HG02981 (cell line): ENCODE results near the gene PNO1.
A peak's percentile ranks its signal among the peaks of the same experiment; 100 is the strongest.
"Not testable (repeated sequence)": the region's sequence is repeated elsewhere in the genome, so short reads cannot be mapped to it uniquely, and the experiment has no call there.

ENCODE experiments used
- ATAC-seq: cut with Tn5 transposase; IDR thresholded peaks from one replicate; pipeline ENCODE4 v1.9.1; 2021; ENCODE audit warnings: mild to moderate bottlenecking, moderate library complexity; ENCODE audit not compliant: unreplicated experiment

Gene PNO1

GRCh38 chr2:68156419-68156818 is 1.3 kb upstream of the PNO1 start:
- ATAC-seq, result no peak

- peak; percentile 30 for ATAC-seq
Observed at GRCh38 chr2:68157002-68157401, 686 bp upstream of the PNO1 start.

DNA sequence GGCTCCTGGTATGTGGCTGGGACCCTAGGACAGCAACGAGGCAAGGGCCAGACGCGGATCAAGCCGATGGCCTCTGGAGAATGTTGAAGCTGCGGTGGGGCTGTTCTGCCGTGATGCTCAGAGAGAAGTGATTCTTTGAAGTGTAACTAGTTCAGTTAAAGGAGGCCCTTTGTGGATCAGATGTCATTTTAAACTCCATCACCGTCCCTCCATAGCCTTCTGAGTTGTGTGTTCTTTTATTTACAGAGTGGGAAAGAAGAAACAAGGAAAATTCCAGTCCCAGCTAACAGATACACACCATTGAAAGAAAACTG is 403 bp downstream of the PNO1 start:
- no peak for ATAC-seq

- no peak for ATAC-seq
Observed at GRCh38 chr2:68163641-68164040, 6.0 kb downstream of the PNO1 start.

DNA sequence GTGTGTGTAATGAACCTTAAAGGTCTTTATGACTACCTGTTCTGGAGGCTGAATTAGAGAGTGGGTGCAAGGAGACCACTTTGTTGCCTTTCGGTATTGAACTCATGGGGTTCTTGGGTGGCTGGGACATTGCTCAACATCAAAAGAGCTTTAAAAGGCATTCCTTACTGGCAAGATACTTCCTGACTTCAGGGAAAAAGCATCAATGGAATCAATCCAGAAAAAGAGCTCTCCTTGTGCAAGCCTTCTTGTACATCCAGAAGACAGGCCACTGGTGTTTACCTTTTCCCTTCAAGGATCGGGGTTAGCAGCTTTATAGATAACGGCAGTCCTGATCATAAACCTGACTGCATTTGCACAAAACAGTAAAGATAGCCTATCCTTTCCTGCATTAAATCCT is 9.5 kb downstream of the PNO1 start:
- ATAC-seq, result no peak

- ATAC-seq, result peak; percentile 70
Observed at GRCh38 chr2:68169308-68169707, 11.6 kb downstream of the PNO1 start.

DNA sequence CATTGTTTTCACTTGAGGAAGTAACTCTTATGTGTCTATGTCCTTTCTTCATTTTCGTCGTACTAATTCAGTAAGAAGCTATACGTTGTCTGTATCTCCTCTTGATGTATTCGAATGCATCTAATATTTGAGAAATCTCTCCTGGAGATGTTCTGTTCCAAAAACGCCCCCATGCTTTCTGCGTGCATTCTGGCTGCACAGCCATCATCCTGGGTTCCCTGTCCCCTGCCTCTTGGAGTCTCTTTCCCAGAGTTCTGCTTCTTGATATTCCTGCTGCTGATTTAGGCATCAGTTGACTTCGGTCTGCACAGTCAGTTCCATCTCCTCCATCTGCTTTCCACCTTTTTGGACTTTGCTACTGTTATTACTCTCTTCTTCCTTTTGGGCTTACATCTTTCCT is 13.5 kb downstream of the PNO1 start:
- no peak for ATAC-seq

DNA sequence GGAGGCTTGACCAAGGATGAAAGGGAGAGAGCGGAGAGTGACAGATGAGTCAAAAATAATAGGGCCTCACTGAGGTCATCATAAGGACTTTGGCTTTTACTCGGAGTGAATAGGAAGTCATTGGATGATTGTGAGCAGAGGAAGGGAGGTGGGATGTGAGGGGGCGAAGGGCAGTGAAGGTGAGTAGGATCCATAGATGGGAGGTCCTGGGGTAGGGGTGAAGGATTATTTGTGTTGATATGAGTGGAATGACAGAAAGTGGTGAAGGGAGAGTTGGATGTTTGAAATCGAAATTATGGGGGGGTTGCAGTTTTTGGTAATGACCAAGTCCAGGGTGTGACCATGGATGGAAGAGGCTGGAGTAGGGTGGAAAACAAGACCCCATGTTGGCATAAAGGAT is 14.0 kb downstream of the PNO1 start:
- ATAC-seq, result no peak

GRCh38 chr2:68172521-68172920 is 14.8 kb downstream of the PNO1 start:
- ATAC-seq, result no peak

- ATAC-seq, result no peak
Observed at GRCh38 chr2:68172990-68173700, 15.5 kb downstream of the PNO1 start.

DNA sequence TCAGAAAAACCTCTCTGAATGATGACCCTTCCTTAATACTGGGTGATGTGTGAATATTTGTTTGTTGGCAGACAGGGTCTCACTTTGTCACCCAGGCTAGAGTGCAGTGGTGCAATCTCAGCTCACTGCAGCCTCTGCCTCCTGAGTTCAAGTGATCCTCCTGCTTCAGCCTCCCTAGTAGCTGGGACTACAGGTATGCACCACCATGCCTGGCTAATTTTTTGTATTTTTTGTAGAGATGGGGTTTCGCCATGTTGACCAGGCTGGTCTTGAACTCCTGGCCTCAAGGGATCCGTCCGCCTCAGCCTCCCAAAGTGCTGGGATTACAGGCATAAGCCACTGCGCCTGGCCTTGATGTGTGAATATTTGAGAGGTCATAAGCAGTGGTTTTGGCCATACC is 17.5 kb downstream of the PNO1 start:
- ATAC-seq, result not testable (repeated sequence)

DNA sequence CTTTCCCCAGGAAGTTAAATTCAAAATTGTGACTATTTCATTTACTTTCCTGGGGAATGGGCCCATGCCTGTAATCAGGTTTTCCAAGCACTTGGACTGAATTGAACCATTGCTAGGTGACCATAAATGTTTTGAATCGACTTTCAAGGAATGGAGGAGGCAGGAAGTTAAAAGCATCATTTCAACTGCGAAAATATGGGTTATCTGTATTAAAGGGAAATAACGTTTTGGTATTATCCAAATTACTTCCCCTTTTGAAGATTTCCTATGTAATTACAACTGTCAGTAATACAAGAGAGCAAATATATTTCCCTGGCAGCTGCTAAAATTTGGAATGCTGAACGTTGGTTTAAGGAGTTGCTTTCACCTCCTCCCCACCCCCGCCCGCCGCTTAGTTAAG is 19.0 kb downstream of the PNO1 start:
- ATAC-seq, result no peak

- no peak for ATAC-seq
Observed at GRCh38 chr2:68177541-68177940, 19.9 kb downstream of the PNO1 start.

DNA sequence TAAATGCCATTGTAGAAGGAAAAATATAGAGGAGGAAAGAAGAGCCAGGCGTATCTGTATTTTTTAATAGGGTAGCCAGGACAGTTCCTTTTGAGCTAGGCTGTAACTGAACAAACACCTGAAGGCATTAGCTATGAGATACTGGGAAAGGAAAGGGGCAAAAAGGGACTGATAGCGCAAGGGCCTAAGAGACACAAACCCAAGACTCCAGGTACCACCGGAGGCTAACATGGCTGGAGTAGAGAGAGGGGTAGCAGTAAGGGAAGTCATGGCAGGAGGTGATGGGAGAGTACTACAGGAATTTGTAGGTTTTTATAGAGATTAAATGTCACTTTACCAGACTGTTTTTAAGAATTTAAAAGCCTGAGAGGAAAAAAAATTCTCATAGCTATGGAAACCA is 20.7 kb downstream of the PNO1 start:
- ATAC-seq, result no peak

GRCh38 chr2:68178954-68179627 is 21.4 kb downstream of the PNO1 start:
- no peak for ATAC-seq

DNA sequence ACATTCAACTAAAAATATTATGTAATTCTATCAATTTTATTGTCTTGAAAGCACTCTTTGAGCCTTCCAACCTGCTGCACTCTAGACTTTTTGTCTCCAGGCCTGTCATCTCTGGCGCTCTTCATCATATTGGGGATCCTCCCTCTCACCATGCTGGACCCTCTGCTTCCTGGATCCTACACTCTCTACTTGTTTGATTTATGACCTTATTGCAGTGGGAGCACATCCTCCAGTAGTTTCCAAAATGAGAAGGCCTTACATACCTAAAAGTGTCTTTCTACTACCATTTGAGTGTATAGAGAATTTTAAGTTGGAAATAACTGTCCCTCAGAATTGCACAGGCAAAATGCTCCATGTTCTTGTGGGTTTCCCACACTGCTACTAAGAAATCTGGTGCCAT is 25.2 kb downstream of the PNO1 start:
- no peak for ATAC-seq

DNA sequence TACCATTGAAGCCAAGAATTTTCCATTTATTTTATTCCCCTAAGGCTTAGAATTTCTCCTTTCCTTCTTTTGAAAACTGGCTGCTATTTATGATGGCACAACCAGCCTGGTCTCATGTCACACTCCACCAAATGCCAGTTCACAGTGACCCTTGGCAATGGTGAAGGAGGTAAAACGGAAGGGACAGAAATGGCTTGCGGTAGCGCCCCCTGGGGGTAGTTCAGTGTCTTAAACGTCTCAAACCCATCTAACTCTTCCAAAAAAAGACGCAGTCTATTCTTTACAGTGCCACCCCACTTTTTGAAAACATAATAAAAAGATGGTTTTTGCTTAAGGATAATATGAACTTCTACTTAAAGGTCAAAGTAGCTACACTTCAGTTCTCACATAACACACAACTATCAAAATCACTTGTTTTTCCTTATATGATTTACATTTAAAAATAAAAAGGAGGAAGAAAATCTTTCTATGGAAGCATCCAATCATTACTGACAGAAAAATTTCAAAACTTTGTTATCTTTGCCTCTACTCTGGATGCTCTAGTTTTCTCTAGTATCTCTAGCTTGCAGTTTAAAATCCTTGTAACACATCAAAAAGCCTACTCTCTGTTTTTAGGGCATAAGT is 28.0 kb downstream of the PNO1 start:
- ATAC-seq, result no peak

GRCh38 chr2:68187329-68187728 is 29.6 kb downstream of the PNO1 start:
- no peak for ATAC-seq

GRCh38 chr2:68188831-68189230 is 31.1 kb downstream of the PNO1 start:
- ATAC-seq, result no peak

- ATAC-seq, result no peak
Observed at GRCh38 chr2:68189991-68190784, 32.5 kb downstream of the PNO1 start.

GRCh38 chr2:68190991-68191731 is 33.5 kb downstream of the PNO1 start:
- ATAC-seq, result peak; percentile 45
